H1 (cell line): ENCODE results near the gene EPB41L1. TPM values are rescaled to one million over a fixed set of nuclear protein-coding genes. Genes with fewer than 3 reads are reported as not detected.

Experiments
- CTCF ChIA-PET: fragments of 300-600 bp; sonication (Branson Sonifier 250); formaldehyde crosslinking; loops from one replicate; lab custom pipeline; 2021; ENCODE audit not compliant: partially characterized antibody; lab: Charles Lee
- POLR2A ChIA-PET: fragments of 300-600 bp; sonication (Branson Sonifier 250); formaldehyde crosslinking; loops from one replicate; lab custom pipeline; 2021; ENCODE audit warnings: inconsistent platforms; ENCODE audit not compliant: partially characterized antibody; lab: Charles Lee
- DNase-seq, 2 experiments: peaks; one replicate each; pipeline versions ENCODE4 v3.0.0 to v3.0.0-alpha.2; 2010 to 2022; ENCODE audit warnings: low spot score in 2 of 2, low read depth in 1 of 2, mixed read lengths in 1 of 2
- FAIRE-seq: peaks from 2 replicates; lab custom pipeline; 2011; peaks lifted over from hg19 to GRCh38; lab: Jason Lieb, UNC
- H2AFZ ChIP-seq: 2 replicates; pipeline ENCODE4 v1.8.1; 2012; ENCODE audit warnings: low read length, inconsistent platforms
- H2AK5ac ChIP-seq: 2 replicates; pipeline ENCODE4 v1.6.1; 2013; ENCODE audit warnings: low read depth, low read length
- H2BK120ac ChIP-seq: replicated peaks from 2 replicates; pipeline ENCODE3; 2013; ENCODE audit warnings: low read depth, low read length, inconsistent platforms
- H2BK12ac ChIP-seq: 2 replicates; pipeline ENCODE4 v1.6.1; 2013; ENCODE audit warnings: low read depth, low read length
- H2BK15ac ChIP-seq: 2 replicates; pipeline ENCODE4 v1.6.1; 2013; ENCODE audit warnings: low read length
- H2BK20ac ChIP-seq: 2 replicates; pipeline ENCODE4 v1.6.1; 2013; ENCODE audit warnings: low read length
- H2BK5ac ChIP-seq: 2 replicates; pipeline ENCODE4 v1.6.1; 2013; ENCODE audit warnings: low read depth, low read length
- H3K14ac ChIP-seq: 2 replicates; pipeline ENCODE4 v1.6.1; 2013; ENCODE audit warnings: inconsistent platforms; ENCODE audit not compliant: insufficient read length
- H3K18ac ChIP-seq: 2 replicates; pipeline ENCODE4 v1.6.1; 2013; ENCODE audit warnings: low read length; ENCODE audit errors: extremely low read depth
- H3K23ac ChIP-seq: 2 replicates; pipeline ENCODE4 v1.6.1; 2013; ENCODE audit warnings: inconsistent platforms; ENCODE audit not compliant: insufficient read length
- H3K23me2 ChIP-seq: 2 replicates; pipeline ENCODE4 v1.6.1; 2013; ENCODE audit warnings: low read depth, low read length
- H3K27ac ChIP-seq: 2 replicates; pipeline ENCODE4 v1.6.1; 2011; ENCODE audit warnings: low read depth, low read length, inconsistent platforms
- H3K27me3 ChIP-seq, 4 experiments: replicated peaks in 1 of 4; 1 replicate in 1 of 4; 2 replicates in 3 of 4; pipeline versions ENCODE4 v1.6.1 to v1.8.1; 2011 to 2013; ENCODE audit warnings: low read length in 3 of 4, mild to moderate bottlenecking in 3 of 4, inconsistent platforms in 2 of 4, mixed read lengths in 2 of 4, moderate library complexity in 1 of 4; ENCODE audit not compliant: control insufficient read depth in 3 of 4, insufficient read depth in 3 of 4; ENCODE audit errors: extremely low read depth in 1 of 4
- H3K36me3 ChIP-seq, 4 experiments: 2 replicates each; pipeline versions ENCODE4 v1.6.1 to v1.8.1; 2011 to 2013; ENCODE audit warnings: mild to moderate bottlenecking in 4 of 4, low read length in 3 of 4, moderate library complexity in 2 of 4, control low read depth in 1 of 4, inconsistent platforms in 1 of 4; ENCODE audit not compliant: insufficient read depth in 4 of 4, control insufficient read depth in 2 of 4
- H3K4ac ChIP-seq: replicated peaks from 2 replicates; pipeline ENCODE3; 2013; ENCODE audit warnings: low read length, low read depth, mixed read lengths, inconsistent platforms; ENCODE audit not compliant: insufficient read length
- H3K4me1 ChIP-seq, 4 experiments: replicated peaks in 1 of 4; 1 replicate in 1 of 4; 2 replicates in 3 of 4; pipeline versions ENCODE4 v1.6.1 to v1.8.1; 2011 to 2013; ENCODE audit warnings: low read length in 3 of 4, inconsistent platforms in 2 of 4, mixed read lengths in 1 of 4; ENCODE audit not compliant: insufficient read depth in 4 of 4, control insufficient read depth in 3 of 4
- H3K4me2 ChIP-seq, 2 experiments: 2 replicates each; pipeline versions ENCODE4 v1.6.1 to v1.8.1; 2011 to 2013; ENCODE audit warnings: low read depth in 2 of 2, low read length in 2 of 2, control low read depth in 1 of 2, inconsistent platforms in 1 of 2, mild to moderate bottlenecking in 1 of 2; ENCODE audit not compliant: insufficient read depth in 1 of 2
- H3K4me3 ChIP-seq, 4 experiments: fragments of 200-600, 300-600 bp in 1 of 4; sonication (generic), shearing (Covaris generic), sonication (Bioruptor Twin) in 1 of 4; 2 replicates each; pipeline versions ENCODE4 v1.5.1 to v1.8.1; 2011 to 2016; ENCODE audit warnings: low read length in 4 of 4, low read depth in 3 of 4, control low read depth in 2 of 4, inconsistent platforms in 2 of 4, mild to moderate bottlenecking in 2 of 4, mixed read lengths in 1 of 4, moderate library complexity in 1 of 4; ENCODE audit not compliant: insufficient read depth in 2 of 4; ENCODE audit errors: extremely low read depth in 1 of 4
- H3K56ac ChIP-seq: replicated peaks from 2 replicates; pipeline ENCODE3; 2013; ENCODE audit warnings: low read depth, mild to moderate bottlenecking, mixed read lengths, low read length, inconsistent platforms; ENCODE audit not compliant: insufficient read length
- H3K79me1 ChIP-seq: 2 replicates; pipeline ENCODE4 v1.6.1; 2013; ENCODE audit warnings: low read depth, low read length, control low read depth
- H3K79me2 ChIP-seq, 2 experiments: 2 replicates each; pipeline versions ENCODE4 v1.6.1 to v1.8.1; 2012 to 2013; ENCODE audit warnings: low read length in 2 of 2, mild to moderate bottlenecking in 2 of 2, inconsistent platforms in 1 of 2; ENCODE audit not compliant: insufficient read depth in 2 of 2, control insufficient read depth in 1 of 2
- H3K9ac ChIP-seq, 4 experiments: replicated peaks in 1 of 4; 1 replicate in 1 of 4; 2 replicates in 3 of 4; pipeline versions ENCODE4 v1.6.1 to v1.8.1; 2011 to 2013; ENCODE audit warnings: low read depth in 3 of 4, low read length in 3 of 4, control low read depth in 2 of 4, mild to moderate bottlenecking in 2 of 4, moderate library complexity in 2 of 4, inconsistent platforms in 1 of 4; ENCODE audit errors: extremely low read depth in 1 of 4
- H3K9me3 ChIP-seq, 2 experiments: 2 replicates each; pipeline versions ENCODE4 v1.6.1 to v1.8.1; 2012 to 2013; ENCODE audit warnings: mild to moderate bottlenecking in 2 of 2, moderate library complexity in 2 of 2, control low read depth in 1 of 2, inconsistent platforms in 1 of 2, low read depth in 1 of 2, low read length in 1 of 2, mixed read lengths in 1 of 2; ENCODE audit not compliant: insufficient read depth in 2 of 2
- H4K20me1 ChIP-seq, 2 experiments: replicated peaks in 1 of 2; 2 replicates each; pipeline versions ENCODE3 to v1.8.1; 2011 to 2013; ENCODE audit warnings: inconsistent platforms in 2 of 2, low read length in 2 of 2, mild to moderate bottlenecking in 1 of 2; ENCODE audit not compliant: insufficient read depth in 2 of 2, control insufficient read depth in 1 of 2
- H4K5ac ChIP-seq: 2 replicates; pipeline ENCODE4 v1.6.1; 2013; ENCODE audit warnings: low read length, low read depth, mixed read lengths, inconsistent platforms; ENCODE audit not compliant: insufficient read length
- H4K8ac ChIP-seq: 2 replicates; pipeline ENCODE4 v1.8.0; 2013; ENCODE audit warnings: mild to moderate bottlenecking, moderate library complexity, low read length, inconsistent platforms; ENCODE audit not compliant: insufficient read depth; ENCODE audit errors: extremely low read depth
- H4K91ac ChIP-seq: replicated peaks from 2 replicates; pipeline ENCODE3; 2013; ENCODE audit warnings: low read length, mixed read lengths, inconsistent platforms; ENCODE audit not compliant: insufficient read length
- BACH1 ChIP-seq: IDR thresholded peaks from 2 replicates; pipeline ENCODE4 v1.6.1; 2012; ENCODE audit warnings: low read length, improper control_type of control experiment
- BCL11A ChIP-seq, 2 experiments: IDR thresholded peaks; one replicate each; pipeline ENCODE4 v1.6.1; 2011; ENCODE audit warnings: low read depth in 2 of 2, low read length in 2 of 2, mild to moderate bottlenecking in 2 of 2
- CBX5 ChIP-seq: fragments of 300-800, 300-1000 bp; sonication (generic); IDR thresholded peaks from 2 replicates; pipeline ENCODE4 v1.7.1; 2016; ENCODE audit warnings: antibody characterized with exemption, low read length, low read depth
- CHD1 ChIP-seq: IDR thresholded peaks from 2 replicates; pipeline ENCODE4 v1.6.1; 2012; ENCODE audit warnings: low read depth, low read length, improper control_type of control experiment
- FOSL1 ChIP-seq: IDR thresholded peaks from 2 replicates; pipeline ENCODE4 v1.6.1; 2011; ENCODE audit warnings: mild to moderate bottlenecking, low read depth, low read length, moderate library complexity; ENCODE audit not compliant: insufficient read depth
- GTF2F1 ChIP-seq: IDR thresholded peaks from 2 replicates; pipeline ENCODE4 v1.6.1; 2012; ENCODE audit warnings: low read depth, low read length, improper control_type of control experiment, borderline replicate concordance
- JUND ChIP-seq: IDR thresholded peaks from 2 replicates; pipeline ENCODE4 v1.6.1; 2011; ENCODE audit warnings: mild to moderate bottlenecking, improper control_type of control experiment, low read length
- KDM5A ChIP-seq: fragments of 200-600 bp; IDR thresholded peaks from 2 replicates; pipeline ENCODE4 v1.7.1; 2012; ENCODE audit warnings: mild to moderate bottlenecking, low read length, inconsistent platforms, mixed read lengths
- PHF8 ChIP-seq: fragments of 200-600 bp; sonication (generic); conservative IDR thresholded peaks from 2 replicates; pipeline ENCODE4 v1.7.1; 2012; ENCODE audit warnings: low read depth, mild to moderate bottlenecking, inconsistent platforms, low read length, moderate library complexity
- RAD21 ChIP-seq, 2 experiments: IDR thresholded peaks in 1 of 2; conservative IDR thresholded peaks in 1 of 2; 2 replicates each; pipeline ENCODE4 v1.6.1; 2011; ENCODE audit warnings: low read depth in 2 of 2, low read length in 2 of 2, improper control_type of control experiment in 1 of 2, inconsistent platforms in 1 of 2, mild to moderate bottlenecking in 1 of 2, moderate library complexity in 1 of 2
- RXRA ChIP-seq: IDR thresholded peaks from 2 replicates; pipeline ENCODE4 v1.6.1; 2011; ENCODE audit warnings: low read depth, mild to moderate bottlenecking, low read length, moderate library complexity; ENCODE audit not compliant: insufficient read depth
- SAP30 ChIP-seq: fragments of 300-600 bp; sonication (generic); IDR thresholded peaks from 2 replicates; pipeline ENCODE4 v1.7.1; 2012; ENCODE audit warnings: low read length, moderate library complexity, mild to moderate bottlenecking, inconsistent platforms; ENCODE audit not compliant: insufficient read depth, insufficient replicate concordance
- SIRT6 ChIP-seq: IDR thresholded peaks from one replicate; pipeline ENCODE4 v1.7.1; 2012; ENCODE audit warnings: low read length, inconsistent platforms
- SP4 ChIP-seq: IDR thresholded peaks from 2 replicates; pipeline ENCODE4 v1.6.1; 2012; ENCODE audit warnings: low read length, inconsistent platforms
- SUZ12 ChIP-seq: fragments of 200-600 bp; sonication (generic); IDR thresholded peaks from 2 replicates; pipeline ENCODE4 v1.6.1; 2012; ENCODE audit warnings: mild to moderate bottlenecking, inconsistent platforms, low read length, moderate library complexity, mixed read lengths
- WGBS, 2 experiments: shearing (Covaris generic) in 1 of 2; methylation state at CpG; one replicate each; pipeline versions ENCODE4 v1.1.6 to v1.1.7; 2013 to 2015; ENCODE audit warnings: low lambda C conversion rate in 2 of 2, mixed read lengths in 2 of 2, inconsistent platforms in 1 of 2, low coverage in 1 of 2, missing lambda C conversion rate in 1 of 2; ENCODE audit not compliant: insufficient replicate concordance in 2 of 2, insufficient coverage in 1 of 2, insufficient read length in 1 of 2; ENCODE audit errors: extremely low coverage in 1 of 2, missing lambda C conversion rate in 1 of 2; 5-methylcytosine and 5-hydroxymethylcytosine counted together
- polyA plus RNA-seq, 7 experiments: library from polyadenylated mRNA; depleted of rRNA in 3 of 7; stranded (reverse) in 5 of 7; unstranded in 2 of 7; fragments of >200 nt in 5 of 7; fragments of 200-250 nt in 2 of 7; gene quantifications; 1 replicate in 5 of 7; 2 replicates in 1 of 7; 4 replicates in 1 of 7; pipeline versions ENCODE4 v1.2.1 to v1.2.3, GENCODE V29; 2011 to 2013; ENCODE audit warnings: missing spikeins in 2 of 7, mixed read lengths in 2 of 7
- total RNA-seq: library from RNA; stranded (reverse); fragmentation: NEBNext Ultra II Directional; extraction: Animal tissue kit (Norgen Biotek cat#: 25700); gene quantifications from 2 replicates; pipeline ENCODE4 v1.2.1, GENCODE V29; 2021

The EPB41L1 gene
- total and polyA plus RNA-seq, 2 of the 8 experiments (the other 6 are each of a cell fraction or from before 2014, with no cell fraction given), result 14.8 to 36.0 TPM

DNA sequence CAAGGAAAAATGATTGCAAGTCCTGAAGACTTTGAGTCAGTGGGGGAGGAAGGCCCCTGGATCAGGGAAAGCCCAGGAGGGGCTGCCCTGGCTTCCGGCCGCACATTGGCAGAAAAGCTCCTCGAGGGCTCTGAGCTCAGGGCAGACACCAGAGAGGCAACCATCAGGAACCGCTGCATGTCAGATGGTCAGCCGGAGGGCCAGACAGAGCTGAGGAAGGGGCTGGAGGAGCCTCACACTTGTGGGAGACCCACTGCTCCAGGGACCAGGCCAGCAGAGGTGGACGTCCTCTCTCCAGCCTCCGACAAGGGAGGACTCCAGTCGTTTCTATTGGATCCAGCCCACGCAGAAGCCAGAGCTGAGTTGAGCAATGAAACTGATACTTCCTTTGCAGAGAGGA is 51.5 kb downstream of the EPB41L1 start:
- H2BK20ac ChIP-seq, result no peak overlapping the region
- no peak overlapping the region for H4K5ac ChIP-seq
- H4K91ac ChIP-seq, result no peak overlapping the region
- no peak overlapping the region for H2AK5ac ChIP-seq
- no peaks in the 10 kb centered on the region for H3K79me2 ChIP-seq
- H3K4me1 ChIP-seq, result no peaks in the 10 kb centered on the region
- H2BK12ac ChIP-seq, result no peak overlapping the region
- DNase-seq, result no peak
- POLR2A ChIA-PET, result no interaction called here
- no peak overlapping the region for H3K14ac ChIP-seq
- CTCF ChIA-PET, result interaction anchor here (0.7 to 14.8 kb wide), 3 partner anchors 7 to 233 kb away, joined by 3 to 151 read pairs (median 4); no protein-coding TSS in a partner anchor
- H3K4me3 ChIP-seq, result no peak overlapping the region
- no peak overlapping the region for H2AFZ ChIP-seq
- H3K9me3 ChIP-seq, result no peaks in the 10 kb centered on the region
- H3K4ac ChIP-seq, result no peak overlapping the region
- H4K8ac ChIP-seq, result no peak overlapping the region
- no peak overlapping the region for H3K27ac ChIP-seq
- H4K20me1 ChIP-seq, result peaks cover 0 to 3% of the 10 kb centered on the region in 2 experiments
- H3K56ac ChIP-seq, result no peak overlapping the region
- no peak overlapping the region for H3K18ac ChIP-seq
- H3K4me2 ChIP-seq, result no peak overlapping the region
- no peak overlapping the region for H3K23ac ChIP-seq
- H3K36me3 ChIP-seq, result no peaks in the 10 kb centered on the region
- no peaks in the 10 kb centered on the region; the same call in 1 of the 2 replicates for H3K23me2 ChIP-seq
- no peak overlapping the region for H3K9ac ChIP-seq
- no peak overlapping the region for H2BK15ac ChIP-seq
- no peak for TF ChIP-seq CHD1
- TF ChIP-seq SAP30, result no peak
- TF ChIP-seq CBX5, result no peak
- no peak for TF ChIP-seq FOSL1
- TF ChIP-seq BCL11A (IDR thresholded peaks at IDR 0.05; ENCODE audit: low read depth in 2 of 2, low read length in 2 of 2), result no peak
- no peak for TF ChIP-seq SUZ12
- no peak for TF ChIP-seq RAD21 (IDR thresholded peaks at IDR 0.05 in 1 of 2, conservative IDR thresholded peaks at IDR 0.05 in 1 of 2; ENCODE audit: low read depth in 2 of 2, low read length in 2 of 2)
- no peak for TF ChIP-seq SIRT6
- TF ChIP-seq PHF8, result no peak
- TF ChIP-seq GTF2F1, result no peak
- TF ChIP-seq SP4, result no peak
- no peak for TF ChIP-seq RXRA
- TF ChIP-seq KDM5A, result no peak
- no peak for TF ChIP-seq BACH1
- no peak for TF ChIP-seq JUND
- H2BK120ac ChIP-seq, result no peak overlapping the region
- 91% methylated on average over 9 of the region's 9 CpGs; no CpG with 5 or more reads in 1 of the 2 experiments for WGBS, 2 experiments
- FAIRE-seq, result no peak
- H2BK5ac ChIP-seq, result no peak overlapping the region
- no peaks in the 10 kb centered on the region for H3K27me3 ChIP-seq
- H3K79me1 ChIP-seq, result no peaks in the 10 kb centered on the region
